B cell (primary cell): ENCODE measurements around the gene PLPP3. TPM values are rescaled to one million over a fixed set of nuclear protein-coding genes. Genes with fewer than 3 reads are reported as not detected.

Experiments used
- ATAC-seq: fragments of 200-7000 bp; cut with Tn5 transposase; one replicate; pipeline ENCODE4 v1.10.0; 2021; ENCODE audit warnings: low read depth, mild to moderate bottlenecking, moderate number of reproducible peaks, moderate library complexity
- CTCF ChIA-PET: fragments of 350-600 bp; sonication (Branson Sonifier 250); formaldehyde crosslinking; loops from one replicate; lab custom pipeline; 2021; ENCODE audit warnings: antibody characterized with exemption, inconsistent platforms; lab: Charles Lee
- POLR2A ChIA-PET: fragments of 350-600 bp; sonication (Branson Sonifier 250); formaldehyde crosslinking; loops from one replicate; lab custom pipeline; 2021; ENCODE audit warnings: antibody characterized with exemption; lab: Charles Lee
- DNase-seq: peaks from one replicate; pipeline ENCODE4 v3.0.0; 2013
- H2AFZ ChIP-seq: 2 replicates; pipeline ENCODE4 v1.6.1; 2012; ENCODE audit warnings: mild to moderate bottlenecking, low read depth, low read length; ENCODE audit not compliant: insufficient read depth, poor library complexity, severe bottlenecking
- H3K27ac ChIP-seq, 2 donors: 1 replicate in 1 of 2; 2 replicates in 1 of 2; pipeline ENCODE4 v1.5.1; 2012 to 2013; ENCODE audit warnings: low read length in 2 of 2, mild to moderate bottlenecking in 2 of 2, moderate library complexity in 1 of 2
- H3K27me3 ChIP-seq, 4 experiments: fragments of 200-600 bp in 1 of 4; sonication (generic) in 1 of 4; replicated peaks in 1 of 4; 1 replicate in 2 of 4; 2 replicates in 2 of 4; pipeline versions ENCODE4 v1.6.1 to v1.7.0; 2013 to 2016; ENCODE audit warnings: low read length in 3 of 4, mild to moderate bottlenecking in 2 of 4, mixed read lengths in 1 of 4, moderate library complexity in 1 of 4; ENCODE audit not compliant: insufficient read depth in 4 of 4, control insufficient read depth in 3 of 4; ENCODE audit errors: control extremely low read depth in 1 of 4
- H3K36me3 ChIP-seq, 2 experiments: replicated peaks in 1 of 2; 1 replicate in 1 of 2; 2 replicates in 1 of 2; pipeline versions ENCODE4 v1.6.1 to v1.7.1; 2013; ENCODE audit warnings: low read length in 1 of 2; ENCODE audit not compliant: insufficient read depth in 2 of 2, control insufficient read depth in 1 of 2; ENCODE audit errors: control extremely low read depth in 1 of 2, extremely low read depth in 1 of 2
- H3K4me1 ChIP-seq, 2 donors: fragments of 200-600 bp in 1 of 2; sonication (generic) in 1 of 2; 1 replicate in 1 of 2; 2 replicates in 1 of 2; pipeline versions ENCODE4 v1.5.1 to v1.6.1; 2013 to 2017; ENCODE audit warnings: low read length in 2 of 2; ENCODE audit not compliant: control insufficient read depth in 2 of 2, insufficient read depth in 2 of 2
- H3K4me2 ChIP-seq: replicated peaks from 2 replicates; pipeline ENCODE3; 2012; ENCODE audit warnings: mild to moderate bottlenecking, low read depth, low read length; ENCODE audit not compliant: poor library complexity, severe bottlenecking
- H3K4me3 ChIP-seq, 5 experiments: fragments of 200-600 bp in 1 of 5; sonication (generic) in 1 of 5; 1 replicate in 3 of 5; 2 replicates in 2 of 5; pipeline versions ENCODE4 v1.5.1 to v1.7.0; 2011 to 2016; ENCODE audit warnings: low read length in 4 of 5, mild to moderate bottlenecking in 4 of 5, low read depth in 2 of 5, control low read depth in 1 of 5, moderate library complexity in 1 of 5; ENCODE audit not compliant: insufficient read depth in 1 of 5; ENCODE audit errors: control extremely low read depth in 1 of 5, extremely low read depth in 1 of 5
- H3K79me2 ChIP-seq: fragments of 200-600 bp; sonication (generic); one replicate; pipeline ENCODE4 v1.6.0; 2016; ENCODE audit warnings: low read length; ENCODE audit not compliant: control insufficient read depth, insufficient read depth
- H3K9ac ChIP-seq: fragments of 200-600 bp; sonication (generic); 2 replicates; pipeline ENCODE4 v1.6.1; 2017; ENCODE audit warnings: mild to moderate bottlenecking, low read length, moderate library complexity
- H3K9me3 ChIP-seq, 3 donors: one replicate each; pipeline versions ENCODE4 v1.6.1 to v1.7.1; 2013; ENCODE audit warnings: low read length in 2 of 3; ENCODE audit not compliant: control insufficient read depth in 2 of 3, insufficient read depth in 1 of 3; ENCODE audit errors: control extremely low read depth in 1 of 3
- H4K20me1 ChIP-seq: 2 replicates; pipeline ENCODE4 v1.6.0; 2012; ENCODE audit warnings: mild to moderate bottlenecking, low read length; ENCODE audit not compliant: insufficient read depth, control insufficient read depth, poor library complexity, severe bottlenecking
- H3K27ac Mint-ChIP-seq: one replicate; pipeline ENCODE4 v1.8.0; 2021; ENCODE audit warnings: mixed read lengths
- H3K27me3 Mint-ChIP-seq: one replicate; pipeline ENCODE4 v1.8.0; 2021; ENCODE audit warnings: mixed read lengths
- H3K4me1 Mint-ChIP-seq: one replicate; pipeline ENCODE4 v1.8.0; 2021; ENCODE audit warnings: mixed read lengths
- H3K4me3 Mint-ChIP-seq: one replicate; pipeline ENCODE4 v1.8.0; 2021; ENCODE audit warnings: mixed read lengths
- H3K9me3 Mint-ChIP-seq: one replicate; pipeline ENCODE4 v1.8.0; 2022; ENCODE audit warnings: mixed read lengths; ENCODE audit not compliant: insufficient read depth
- CTCF ChIP-seq: fragments of 200-600 bp; IDR thresholded peaks from one replicate; pipeline ENCODE4 v1.8.0; 2022; ENCODE audit warnings: antibody characterized with exemption, mild to moderate bottlenecking
- EZH2 ChIP-seq: IDR thresholded peaks from 2 replicates; pipeline ENCODE4 v1.6.1; 2012; ENCODE audit warnings: borderline replicate concordance, low read depth, mild to moderate bottlenecking, moderate library complexity, low read length; ENCODE audit not compliant: insufficient read depth, poor library complexity, severe bottlenecking
- WGBS: methylation state at CpG from one replicate; pipeline ENCODE4 v1.1.5; 2013; ENCODE audit warnings: missing lambda C conversion rate; ENCODE audit not compliant: insufficient coverage; 5-methylcytosine and 5-hydroxymethylcytosine counted together
- intact Hi-C: fragments of 100-400 bp; cut with micrococcal nuclease; formaldehyde crosslinking; loops from one replicate; pipeline ENCODE4 v1.10.0; 2022
- polyA plus RNA-seq: library from polyadenylated mRNA; depleted of rRNA; stranded (reverse); fragments of >200 nt; gene quantifications from 2 replicates; pipeline ENCODE4 v1.2.3, GENCODE V29; 2012
- total RNA-seq, 2 donors: library from RNA; stranded (reverse); fragments of 120-200 nt in 1 of 2; gene quantifications; 1 replicate in 1 of 2; 2 replicates in 1 of 2; pipeline versions ENCODE4 v1.2.3 to v1.2.4, GENCODE V29; 2013 to 2022

PLPP3 gene
- total and polyA plus RNA-seq, 2 donors (not counting 1 experiment from before 2014, with no cell fraction given) = 1.8 to 2.9 TPM

DNA sequence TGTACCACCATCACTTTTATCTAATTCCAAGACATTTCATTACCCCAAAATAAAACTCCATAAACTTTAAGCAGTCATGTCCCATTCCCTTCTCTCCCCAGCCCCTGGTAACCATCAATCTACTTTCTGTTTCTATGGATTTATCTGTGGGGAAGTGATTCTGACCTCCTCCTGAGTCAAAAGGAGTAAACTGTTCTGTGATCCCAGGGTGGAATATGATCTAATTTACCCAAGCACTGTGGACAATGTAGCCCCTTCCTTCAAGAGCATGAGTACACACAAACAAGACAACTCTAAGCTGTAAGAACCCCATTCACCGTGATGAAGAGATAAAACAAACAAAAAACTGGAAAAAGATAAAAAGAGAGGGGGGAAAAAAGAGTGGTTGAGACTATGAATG, 77.9 kb downstream of the PLPP3 start:
- H3K4me3 Mint-ChIP-seq = no peak overlapping the region
- no peaks in the 10 kb centered on the region for H3K27me3 Mint-ChIP-seq
- DNase-seq (no peak), ATAC-seq (no peak)
- Histone ChIP-seq H3K79me2 (no peaks in the 10 kb centered on the region), H3K9me3 (no peaks in the 10 kb centered on the region), H4K20me1 (no peaks in the 10 kb centered on the region), H3K27ac (no peak overlapping the region), H3K4me2 (no peak overlapping the region), H3K36me3 (no peaks in the 10 kb centered on the region), H2AFZ (no peak overlapping the region), H3K9ac (no peak overlapping the region), H3K4me3 (no peak overlapping the region), H3K27me3 (no peaks in the 10 kb centered on the region), H3K4me1 (peaks cover 4 to 6% of the 10 kb centered on the region in 2 donors)
- no CpG with 5 or more reads among the region's 1 CpG for WGBS
- no peak for TF ChIP-seq EZH2
- TF ChIP-seq CTCF = no peak
- intact Hi-C loops = no loop called here
- POLR2A ChIA-PET = no interaction called here
- CTCF ChIA-PET = no interaction called here
- peaks cover 4% of the 10 kb centered on the region for H3K4me1 Mint-ChIP-seq
- peaks cover 2% of the 10 kb centered on the region for H3K9me3 Mint-ChIP-seq
- no peak overlapping the region for H3K27ac Mint-ChIP-seq

DNA sequence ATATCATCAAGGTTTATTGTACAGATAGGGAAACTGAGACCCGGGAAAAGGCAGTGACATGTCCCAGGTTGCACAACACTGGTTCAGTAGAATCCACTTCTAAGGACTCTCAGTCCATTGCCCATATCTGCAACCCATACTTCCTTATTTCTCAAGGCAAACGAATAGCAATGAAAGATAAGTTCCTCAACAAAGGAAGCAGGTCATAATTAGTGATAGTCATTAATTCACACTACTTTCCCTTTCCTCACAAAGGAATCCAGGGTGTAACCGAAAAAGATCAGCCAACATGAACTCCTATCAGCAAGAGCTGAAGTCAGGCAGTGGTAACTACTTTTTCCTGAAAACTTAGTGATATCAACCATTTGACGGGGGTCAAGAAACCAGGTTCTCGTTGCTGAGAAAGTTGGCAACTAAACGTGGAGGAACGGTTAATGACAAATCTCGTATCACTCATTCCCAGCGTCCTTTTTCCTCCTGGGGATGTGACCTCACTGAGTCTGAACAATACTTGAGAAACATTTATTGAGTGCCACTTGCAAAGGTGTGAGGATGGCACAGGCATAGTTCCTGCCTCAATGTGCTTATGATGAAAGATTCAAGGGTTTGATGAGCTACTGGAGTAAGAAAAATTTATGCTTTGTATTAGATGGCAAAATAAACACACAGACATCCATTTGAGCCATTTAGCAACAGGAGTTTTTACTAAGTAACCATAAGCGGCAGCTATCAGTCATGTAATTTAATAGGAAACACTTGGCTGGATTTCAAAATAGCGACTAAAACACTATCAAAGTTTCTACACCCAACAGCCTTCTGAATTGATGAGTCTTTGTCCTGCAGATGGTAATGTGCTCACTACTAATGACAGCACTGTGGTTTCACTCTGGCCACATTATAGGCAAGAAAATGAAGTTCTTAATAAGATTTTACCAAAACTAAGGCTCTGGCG, 82.3 kb downstream of the PLPP3 start:
- DNase-seq = no peak
- H3K79me2 ChIP-seq = no peaks in the 10 kb centered on the region
- ATAC-seq = no peak
- intact Hi-C loops = no loop called here
- H3K4me3 ChIP-seq = no peak overlapping the region
- no peak for TF ChIP-seq CTCF
- no peak for TF ChIP-seq EZH2
- CTCF ChIA-PET = no interaction called here
- WGBS = 67% methylated on average over 8 of the region's 12 CpGs
- H3K9me3 Mint-ChIP-seq = no peaks in the 10 kb centered on the region
- H2AFZ ChIP-seq = no peak overlapping the region
- no peak overlapping the region for H3K27ac ChIP-seq
- H3K9ac ChIP-seq = no peak overlapping the region
- no peaks in the 10 kb centered on the region for H3K27me3 Mint-ChIP-seq
- H3K9me3 ChIP-seq = no peaks in the 10 kb centered on the region
- H4K20me1 ChIP-seq = no peaks in the 10 kb centered on the region
- no peaks in the 10 kb centered on the region for H3K36me3 ChIP-seq
- H3K27me3 ChIP-seq = no peaks in the 10 kb centered on the region
- no peak overlapping the region for H3K4me2 ChIP-seq
- H3K4me3 Mint-ChIP-seq = no peak overlapping the region
- no peak overlapping the region for H3K27ac Mint-ChIP-seq
- POLR2A ChIA-PET = no interaction called here
- no peaks in the 10 kb centered on the region for H3K4me1 ChIP-seq
- H3K4me1 Mint-ChIP-seq = no peaks in the 10 kb centered on the region
